Measurements from ENCODE around the gene GLCCI1. TPM values are rescaled to one million over a fixed set of nuclear protein-coding genes. Genes with fewer than 3 reads are reported as not detected.
A peak's percentile ranks its signal among the peaks of the same experiment; 100 is the strongest.

Gene GLCCI1
- total and polyA plus RNA-seq, 10 of the 15 experiments (the other 5 are each of a cell fraction or from before 2014, with no cell fraction given) = 12.6 to 92.0 (median 27.6) TPM

GRCh38 chr7:7919449-7919945, 49.1 kb upstream of the GLCCI1 start:
- POLR2A ChIA-PET = interaction anchor here (1.0 to 3.0 kb wide), 7 partner anchors 10 to 98 kb away, joined by 3 to 17 read pairs (median 4); no protein-coding TSS in a partner anchor
- DNase-seq (ENCODE audit: low read depth, low spot score) = no peak
- RAD21 ChIA-PET (ENCODE audit: unreplicated experiment) = interaction anchor here (0.5 to 3.7 kb wide), 24 partner anchors 11 to 496 kb away, joined by 3 to 52 read pairs (median 6); partner anchors contain the start of gene GLCCI1
- no TSS peak for BruUV-seq (replicated peaks)
- SMC1A ChIA-PET (ENCODE audit: uncharacterized antibody, unreplicated experiment) = interaction anchor here (0.7 to 4.2 kb wide), 55 partner anchors 9 to 295 kb away, joined by 3 to 59 read pairs (median 5); no protein-coding TSS in a partner anchor
- H3K27ac ChIP-seq (ENCODE audit: control insufficient read depth, insufficient read depth) = peak overlapping the region; percentile 44; the same call in 1 of the 2 replicates
- no peak overlapping the region for H3K4me3 ChIP-seq
- TF ChIP-seq RUNX3 (IDR thresholded peaks at IDR 0.05; ENCODE audit: low read length) (peak; percentile 83), EED (IDR thresholded peaks at IDR 0.05; ENCODE audit: low read depth) (peak; percentile 8; the same call in 1 of the 2 replicates), NFIC (IDR thresholded peaks at IDR 0.05; ENCODE audit: low read depth, low read length) (peak; percentile 85), BCL11A (IDR thresholded peaks at IDR 0.05; ENCODE audit: low read depth, low read length) (0 out of 2 replicates have a peak, but pooled peaks have one; percentile 26), JUNB (IDR thresholded peaks at IDR 0.05) (peak; percentile 80), IKZF1 (conservative IDR thresholded peaks at IDR 0.05) (0 out of 2 replicates have a peak, but pooled peaks have one; percentile 29), SREBF2 (IDR thresholded peaks at IDR 0.05; ENCODE audit: low read length) (no peak), SKIL (IDR thresholded peaks at IDR 0.05; ENCODE audit: low read depth, poor library complexity, severe bottlenecking) (peak; percentile 8), SRF (IDR thresholded peaks at IDR 0.05; ENCODE audit: low read depth in 2 of 2, low read length in 2 of 2) (peak in 1 of 2 experiments; percentile 86; a peak in 2 of 4 replicates), YY1 (IDR thresholded peaks at IDR 0.05; ENCODE audit: low read depth, low read length) (0 out of 2 replicates have a peak, but pooled peaks have one; percentile 20), SUZ12 (IDR thresholded peaks at IDR 0.05; ENCODE audit: unreplicated experiment) (no peak), ELK1 (IDR thresholded peaks at IDR 0.05; ENCODE audit: low read depth, low read length) (no peak), FOXM1 (IDR thresholded peaks at IDR 0.05; ENCODE audit: low read depth, low read length) (peak; percentile 76; the same call in 1 of the 2 replicates), PAX5 (IDR thresholded peaks at IDR 0.05; ENCODE audit: borderline replicate concordance, low read depth, low read length) (0 out of 2 replicates have a peak, but pooled peaks have one; percentile 6), CREM (IDR thresholded peaks at IDR 0.05; ENCODE audit: low read depth) (peak; percentile 14; the same call in 1 of the 2 replicates), IRF4 (IDR thresholded peaks at IDR 0.05; ENCODE audit: low read depth, low read length) (peak; percentile 13; the same call in 1 of the 2 replicates), ZNF24 (IDR thresholded peaks at IDR 0.05) (no peak), PRDM15 (CRISPR knock-in tag; IDR thresholded peaks at IDR 0.05) (no peak)
- H2AFZ ChIP-seq (ENCODE audit: control insufficient read depth, low read depth, low read length) = no peak overlapping the region
- H3K4me2 ChIP-seq (ENCODE audit: control insufficient read depth, insufficient read depth) = peak overlapping the region; percentile 78
- peaks cover 3% of the 10 kb centered on the region for H3K9me3 ChIP-seq (replicated peaks; ENCODE audit: control insufficient read depth, insufficient read depth, low read length)
- H3K27me3 ChIP-seq (replicated peaks in 1 of 2; ENCODE audit: control insufficient read depth in 2 of 2, insufficient read depth in 2 of 2, low read length in 1 of 2) = no peaks in the 10 kb centered on the region
- peaks cover 50% of the 10 kb centered on the region for H3K4me1 ChIP-seq (ENCODE audit: control insufficient read depth, insufficient read depth, low read length)
- H3K79me2 ChIP-seq (ENCODE audit: control insufficient read depth, insufficient read depth, low read length) = no peaks in the 10 kb centered on the region; the same call in 1 of the 2 replicates
- H3K36me3 ChIP-seq (ENCODE audit: control insufficient read depth in 2 of 2, insufficient read depth in 2 of 2, low read length in 1 of 2) = no peaks in the 10 kb centered on the region
- 3% methylated on average over 2 of the region's 2 CpGs for WGBS (ENCODE audit: insufficient coverage, insufficient replicate concordance, low lambda C conversion rate, missing lambda C conversion rate)
- peak; percentile 50 for ATAC-seq
- peak overlapping the region; percentile 20; the same call in 1 of the 2 replicates for H3K9ac ChIP-seq (ENCODE audit: control insufficient read depth, insufficient read depth, low read length)
- intact Hi-C loops (cut with micrococcal nuclease; ENCODE audit: unreplicated experiment) (loop anchor here (1.0 to 5.0 kb wide), 2 partner anchors 49 to 213 kb away; partner anchors contain the start of gene GLCCI1), in situ Hi-C loops (cut with MboI) (no loop called here)
- no peak for FAIRE-seq
- H4K20me1 ChIP-seq (ENCODE audit: control insufficient read depth, insufficient read depth) = no peaks in the 10 kb centered on the region
- CTCF ChIA-PET = interaction anchor here (0.8 to 3.1 kb wide), 19 partner anchors 10 to 298 kb away, joined by 3 to 19 read pairs (median 5); no protein-coding TSS in a partner anchor
